GM12878 (cell line): Measurements from ENCODE around the gene CPEB3. TPM values are rescaled to one million over a fixed set of nuclear protein-coding genes. Genes with fewer than 3 reads are reported as not detected.

Source experiments
- ATAC-seq: fragments of 200-7000 bp; cut with Tn5 transposase; 3 replicates; pipeline ENCODE4 v1.9.1; 2020; ENCODE audit warnings: mild to moderate bottlenecking, moderate library complexity
- BruUV-seq: library from RNA; stranded (reverse); fragments of 400-500 nt; replicated peaks from 2 replicates; lab custom pipeline; 2021; lab: Mats Ljungman, UMichigan
- CTCF ChIA-PET: fragments of 300-600 bp; sonication (Branson Sonifier 250); formaldehyde crosslinking; extraction: SDS; loops from one replicate; lab custom pipeline; 2021; ENCODE audit warnings: inconsistent platforms; lab: Yijun Ruan, JAX
- POLR2A ChIA-PET: fragments of 350-600 bp; formaldehyde crosslinking; extraction: SDS; loops from one replicate; lab custom pipeline; 2021; ENCODE audit warnings: inconsistent platforms; lab: Charles Lee
- RAD21 ChIA-PET: fragments of 300-600 bp; sonication (Branson Sonifier 250); formaldehyde crosslinking; loops from one replicate; lab custom pipeline; 2023; ENCODE audit warnings: antibody characterized with exemption; ENCODE audit not compliant: unreplicated experiment; lab: Charles Lee
- SMC1A ChIA-PET: fragments of 300-600 bp; sonication (Branson Sonifier 250); formaldehyde crosslinking; loops from one replicate; lab custom pipeline; 2023; ENCODE audit not compliant: unreplicated experiment, uncharacterized antibody; lab: Charles Lee
- DNase-seq: peaks from one replicate; pipeline ENCODE4 v3.0.0-alpha.2; 2011; ENCODE audit warnings: low read depth, low spot score
- FAIRE-seq: peaks from 3 replicates; lab custom pipeline; 2011; peaks lifted over from hg19 to GRCh38; lab: Jason Lieb, UNC
- H2AFZ ChIP-seq: 2 replicates; pipeline ENCODE4 v1.6.0; 2011; ENCODE audit warnings: low read depth, low read length, control low read depth; ENCODE audit not compliant: control insufficient read depth
- H3K27ac ChIP-seq: 2 replicates; pipeline ENCODE4 v1.5.1; 2011; ENCODE audit warnings: control low read depth; ENCODE audit not compliant: control insufficient read depth, insufficient read depth
- H3K27me3 ChIP-seq, 2 experiments: replicated peaks in 1 of 2; 2 replicates each; pipeline versions ENCODE4 v1.6.0 to v1.6.1; 2011; ENCODE audit warnings: low read length in 1 of 2; ENCODE audit not compliant: control insufficient read depth in 2 of 2, insufficient read depth in 2 of 2
- H3K36me3 ChIP-seq, 2 experiments: 2 replicates each; pipeline ENCODE4 v1.5.1; 2011; ENCODE audit warnings: low read length in 1 of 2; ENCODE audit not compliant: control insufficient read depth in 2 of 2, insufficient read depth in 2 of 2
- H3K4me1 ChIP-seq: 2 replicates; pipeline ENCODE4 v1.6.1; 2011; ENCODE audit warnings: mild to moderate bottlenecking, low read length, moderate library complexity, mixed read lengths; ENCODE audit not compliant: control insufficient read depth, insufficient read depth
- H3K4me2 ChIP-seq: 2 replicates; pipeline ENCODE4 v1.6.0; 2011; ENCODE audit warnings: control low read depth; ENCODE audit not compliant: control insufficient read depth, insufficient read depth
- H3K4me3 ChIP-seq: fragments of 200-600 bp; sonication (generic); 2 replicates; pipeline ENCODE4 v1.5.1; 2016
- H3K79me2 ChIP-seq: 2 replicates; pipeline ENCODE4 v1.6.0; 2011; ENCODE audit warnings: low read length; ENCODE audit not compliant: control insufficient read depth, insufficient read depth
- H3K9ac ChIP-seq: 2 replicates; pipeline ENCODE4 v1.8.0; 2011; ENCODE audit warnings: low read length, control low read depth, mixed read lengths; ENCODE audit not compliant: control insufficient read depth, insufficient read depth
- H3K9me3 ChIP-seq: replicated peaks from 3 replicates; pipeline ENCODE4 v1.5.1; 2011; ENCODE audit warnings: mild to moderate bottlenecking, low read length; ENCODE audit not compliant: control insufficient read depth, insufficient read depth
- H4K20me1 ChIP-seq: 2 replicates; pipeline ENCODE4 v1.6.0; 2011; ENCODE audit not compliant: control insufficient read depth, insufficient read depth
- CREB1 ChIP-seq: IDR thresholded peaks from 2 replicates; pipeline ENCODE4 v1.6.1; 2012; ENCODE audit warnings: low read depth, mild to moderate bottlenecking, inconsistent platforms
- DPF2 ChIP-seq: fragments of 450-650 bp; IDR thresholded peaks from 2 replicates; pipeline ENCODE4 v1.6.1; 2017; ENCODE audit warnings: mild to moderate bottlenecking
- FOXM1 ChIP-seq: IDR thresholded peaks from 2 replicates; pipeline ENCODE4 v1.6.1; 2012; ENCODE audit warnings: low read depth, mild to moderate bottlenecking, inconsistent platforms, low read length, moderate library complexity
- GABPA ChIP-seq: IDR thresholded peaks from 2 replicates; pipeline ENCODE4 v1.6.1; 2014; ENCODE audit warnings: antibody characterized with exemption, low read depth, mild to moderate bottlenecking, inconsistent platforms
- HDAC2 ChIP-seq: fragments of 200-600 bp; sonication (generic); IDR thresholded peaks from 2 replicates; pipeline ENCODE4 v1.6.1; 2017
- KLF5 ChIP-seq: fragments of 450-650 bp; IDR thresholded peaks from 2 replicates; pipeline ENCODE4 v1.6.1; 2014; ENCODE audit warnings: mild to moderate bottlenecking; ENCODE audit not compliant: partially characterized antibody
- MEF2A ChIP-seq: IDR thresholded peaks from 2 replicates; pipeline ENCODE4 v1.6.1; 2011; ENCODE audit warnings: low read depth, mild to moderate bottlenecking, low read length, moderate library complexity; ENCODE audit not compliant: insufficient read depth
- MEF2B ChIP-seq: fragments of 450-650 bp; IDR thresholded peaks from 2 replicates; pipeline ENCODE4 v1.6.1; 2018; ENCODE audit warnings: mild to moderate bottlenecking, moderate library complexity; ENCODE audit not compliant: partially characterized antibody, poor library complexity, severe bottlenecking
- MTA3 ChIP-seq: IDR thresholded peaks from 2 replicates; pipeline ENCODE4 v1.6.1; 2012; ENCODE audit warnings: low read length, inconsistent platforms, borderline replicate concordance
- MYC ChIP-seq: IDR thresholded peaks from 2 replicates; pipeline ENCODE4 v1.6.1; 2011; ENCODE audit warnings: mild to moderate bottlenecking, low read length, moderate library complexity, inconsistent platforms; ENCODE audit not compliant: insufficient read depth, insufficient replicate concordance, insufficient read length, severe bottlenecking
- POLR2AphosphoS2 ChIP-seq: IDR thresholded peaks from 2 replicates; pipeline ENCODE4 v1.6.1; 2011; ENCODE audit warnings: low read depth, mild to moderate bottlenecking, low read length, improper control_type of control experiment, moderate library complexity
- SPI1 ChIP-seq: IDR thresholded peaks from 2 replicates; pipeline ENCODE4 v1.6.1; 2011; ENCODE audit warnings: low read depth, mild to moderate bottlenecking, low read length, moderate library complexity, borderline replicate concordance; ENCODE audit not compliant: insufficient read depth
- ZNF217 ChIP-seq: fragments of 450-650 bp; IDR thresholded peaks from 2 replicates; pipeline ENCODE4 v1.6.1; 2017; ENCODE audit warnings: antibody characterized with exemption, mild to moderate bottlenecking
- WGBS: methylation state at CpG from one replicate; pipeline ENCODE4 v1.1.6; 2016; ENCODE audit warnings: low lambda C conversion rate; ENCODE audit not compliant: insufficient replicate concordance, insufficient coverage; ENCODE audit errors: missing lambda C conversion rate; 5-methylcytosine and 5-hydroxymethylcytosine counted together
- in situ Hi-C: fragments of 300-500 bp; cut with MboI; formaldehyde crosslinking; loops from 9 replicates; pipeline ENCODE4 v1.14.3; 2018; ENCODE audit warnings: mixed read lengths
- intact Hi-C: fragments of 100-400 bp; cut with micrococcal nuclease; formaldehyde crosslinking; loops from one replicate; pipeline ENCODE4 v1.14.2; 2022; ENCODE audit not compliant: unreplicated experiment
- polyA plus RNA-seq, 11 experiments: library from polyadenylated mRNA; depleted of rRNA in 4 of 11; unstranded in 6 of 11; stranded (reverse) in 5 of 11; fragments of >200 nt; fragmentation: Nextera tagmentation in 4 of 11; fragmentation: Illumina TruSeq in 1 of 11; extraction: Ambion mirVana in 4 of 11; extraction: Trizol in 1 of 11; gene quantifications; 1 replicate in 1 of 11; 2 replicates in 10 of 11; pipeline versions ENCODE4 v1.2.1 to v1.2.3, GENCODE V29; 2011 to 2016; ENCODE audit warnings: inconsistent platforms in 2 of 11, missing spikeins in 2 of 11, low read depth in 1 of 11
- total RNA-seq, 4 experiments: library from RNA; depleted of rRNA in 3 of 4; stranded (reverse); fragments of >200 nt in 3 of 4; fragmentation: Illumina TruSeq in 1 of 4; extraction: Trizol in 1 of 4; gene quantifications; 2 replicates each; pipeline versions ENCODE4 v1.2.1 to v1.2.3, GENCODE V29; 2013 to 2021
- TF ChIP-seq, protein P1 (sequence below): IDR thresholded peaks from 2 replicates; pipeline ENCODE4 v1.6.1; 2012; ENCODE audit warnings: low read depth, low read length, improper control_type of control experiment
- TF ChIP-seq, protein P2 (sequence below): IDR thresholded peaks from 2 replicates; pipeline ENCODE4 v1.6.1; 2012; ENCODE audit warnings: low read length, inconsistent platforms
- TF ChIP-seq, protein P3 (sequence below): IDR thresholded peaks from 2 replicates; pipeline ENCODE4 v1.6.1; 2011; ENCODE audit warnings: low read depth, low read length, improper control_type of control experiment, borderline replicate concordance
- TF ChIP-seq, protein P4 (sequence below): fragments of 450-650 bp; IDR thresholded peaks from 2 replicates; pipeline ENCODE4 v1.6.1; 2016; ENCODE audit warnings: mild to moderate bottlenecking, moderate library complexity, borderline replicate concordance

Gene CPEB3
- total and polyA plus RNA-seq, 10 of the 15 experiments (the other 5 are each of a cell fraction or from before 2014, with no cell fraction given): 0.50 to 2.3 (median 1.2) TPM

DNA sequence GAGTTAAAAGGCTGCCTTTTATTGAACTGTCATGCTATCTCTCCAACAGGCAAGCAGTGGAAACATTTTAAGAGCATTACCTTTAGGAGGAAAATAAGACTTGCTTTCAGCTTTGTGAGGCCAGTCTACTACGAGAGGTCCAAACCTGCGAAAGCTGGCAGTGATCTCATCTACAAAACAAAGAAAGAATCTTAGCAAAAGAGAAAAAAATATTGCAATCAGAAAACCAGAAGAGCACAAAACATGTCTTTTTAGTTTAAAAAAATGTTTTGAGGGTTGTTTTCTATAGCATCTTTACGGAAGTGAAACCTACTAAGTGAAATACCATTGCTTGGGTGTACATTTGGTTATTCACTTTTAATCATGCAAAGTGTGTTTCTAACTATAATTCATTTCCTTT lies 147.9 kb downstream of the CPEB3 start:
- 0% methylated on average over 3 of the region's 3 CpGs for WGBS
- in situ Hi-C loops (no loop called here), intact Hi-C loops (loop anchor here (1.0 to 2.0 kb wide), 4 partner anchors 41 to 148 kb away; partner anchors contain the start of genes CPEB3 and MARCHF5)
- SMC1A ChIA-PET: interaction anchor here (0.5 to 1.9 kb wide), 4 partner anchors 10 to 103 kb away, joined by 3 to 16 read pairs (median 4); no protein-coding TSS in a partner anchor
- H3K79me2 ChIP-seq: no peaks in the 10 kb centered on the region
- RAD21 ChIA-PET: interaction anchor here (0.8 to 2.0 kb wide), 3 partner anchors 41 to 169 kb away, joined by 3 to 14 read pairs (median 9); no protein-coding TSS in a partner anchor
- H3K4me2 ChIP-seq: peak overlapping the region; percentile 95
- no TSS peak for BruUV-seq
- peaks cover 15% of the 10 kb centered on the region for H3K4me1 ChIP-seq
- ATAC-seq: peak; percentile 79
- no peak overlapping the region; the same call in 1 of the 2 replicates for H2AFZ ChIP-seq
- peak; percentile 43 for DNase-seq
- no peaks in the 10 kb centered on the region for H3K9me3 ChIP-seq
- H3K9ac ChIP-seq: 0 out of 2 replicates have a peak overlapping the region, but pooled peaks have one; percentile 13
- H3K4me3 ChIP-seq: peak overlapping the region; percentile 39
- CTCF ChIA-PET: interaction anchor here (0.6 kb wide), 1 partner anchor 40 kb away, joined by 3 read pairs; no protein-coding TSS in a partner anchor
- no peaks in the 10 kb centered on the region for H3K27me3 ChIP-seq
- no peaks in the 10 kb centered on the region for H4K20me1 ChIP-seq
- POLR2A ChIA-PET: interaction anchor here (1.6 to 1.8 kb wide), 2 partner anchors 16 to 42 kb away, joined by 4 to 16 read pairs; no protein-coding TSS in a partner anchor
- FAIRE-seq: peak; percentile 91
- peak overlapping the region; percentile 76 for H3K27ac ChIP-seq
- H3K36me3 ChIP-seq: no peaks in the 10 kb centered on the region
- TF ChIP-seq, protein P1, sequence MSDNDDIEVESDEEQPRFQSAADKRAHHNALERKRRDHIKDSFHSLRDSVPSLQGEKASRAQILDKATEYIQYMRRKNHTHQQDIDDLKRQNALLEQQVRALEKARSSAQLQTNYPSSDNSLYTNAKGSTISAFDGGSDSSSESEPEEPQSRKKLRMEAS: no peak
- peak; percentile 17; the same call in 1 of the 2 replicates for TF ChIP-seq FOXM1
- no peak for TF ChIP-seq KLF5
- 0 out of 2 replicates have a peak, but pooled peaks have one; percentile 21 for TF ChIP-seq GABPA
- TF ChIP-seq ZNF217: peak; percentile 43; the same call in 1 of the 2 replicates
- peak; percentile 64 for TF ChIP-seq MEF2B
- TF ChIP-seq, protein P2, sequence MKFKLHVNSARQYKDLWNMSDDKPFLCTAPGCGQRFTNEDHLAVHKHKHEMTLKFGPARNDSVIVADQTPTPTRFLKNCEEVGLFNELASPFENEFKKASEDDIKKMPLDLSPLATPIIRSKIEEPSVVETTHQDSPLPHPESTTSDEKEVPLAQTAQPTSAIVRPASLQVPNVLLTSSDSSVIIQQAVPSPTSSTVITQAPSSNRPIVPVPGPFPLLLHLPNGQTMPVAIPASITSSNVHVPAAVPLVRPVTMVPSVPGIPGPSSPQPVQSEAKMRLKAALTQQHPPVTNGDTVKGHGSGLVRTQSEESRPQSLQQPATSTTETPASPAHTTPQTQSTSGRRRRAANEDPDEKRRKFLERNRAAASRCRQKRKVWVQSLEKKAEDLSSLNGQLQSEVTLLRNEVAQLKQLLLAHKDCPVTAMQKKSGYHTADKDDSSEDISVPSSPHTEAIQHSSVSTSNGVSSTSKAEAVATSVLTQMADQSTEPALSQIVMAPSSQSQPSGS: peak; percentile 79
- TF ChIP-seq DPF2: peak; percentile 45; the same call in 1 of the 2 replicates
- TF ChIP-seq SPI1: peak; percentile 94
- no peak for TF ChIP-seq MEF2A
- TF ChIP-seq POLR2AphosphoS2: no peak
- TF ChIP-seq, protein P3, sequence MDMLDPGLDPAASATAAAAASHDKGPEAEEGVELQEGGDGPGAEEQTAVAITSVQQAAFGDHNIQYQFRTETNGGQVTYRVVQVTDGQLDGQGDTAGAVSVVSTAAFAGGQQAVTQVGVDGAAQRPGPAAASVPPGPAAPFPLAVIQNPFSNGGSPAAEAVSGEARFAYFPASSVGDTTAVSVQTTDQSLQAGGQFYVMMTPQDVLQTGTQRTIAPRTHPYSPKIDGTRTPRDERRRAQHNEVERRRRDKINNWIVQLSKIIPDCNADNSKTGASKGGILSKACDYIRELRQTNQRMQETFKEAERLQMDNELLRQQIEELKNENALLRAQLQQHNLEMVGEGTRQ: no peak
- TF ChIP-seq MTA3: 0 out of 2 replicates have a peak, but pooled peaks have one; percentile 32
- no peak; the same call in 1 of the 2 replicates for TF ChIP-seq CREB1
- TF ChIP-seq MYC: no peak
- TF ChIP-seq, protein P4, sequence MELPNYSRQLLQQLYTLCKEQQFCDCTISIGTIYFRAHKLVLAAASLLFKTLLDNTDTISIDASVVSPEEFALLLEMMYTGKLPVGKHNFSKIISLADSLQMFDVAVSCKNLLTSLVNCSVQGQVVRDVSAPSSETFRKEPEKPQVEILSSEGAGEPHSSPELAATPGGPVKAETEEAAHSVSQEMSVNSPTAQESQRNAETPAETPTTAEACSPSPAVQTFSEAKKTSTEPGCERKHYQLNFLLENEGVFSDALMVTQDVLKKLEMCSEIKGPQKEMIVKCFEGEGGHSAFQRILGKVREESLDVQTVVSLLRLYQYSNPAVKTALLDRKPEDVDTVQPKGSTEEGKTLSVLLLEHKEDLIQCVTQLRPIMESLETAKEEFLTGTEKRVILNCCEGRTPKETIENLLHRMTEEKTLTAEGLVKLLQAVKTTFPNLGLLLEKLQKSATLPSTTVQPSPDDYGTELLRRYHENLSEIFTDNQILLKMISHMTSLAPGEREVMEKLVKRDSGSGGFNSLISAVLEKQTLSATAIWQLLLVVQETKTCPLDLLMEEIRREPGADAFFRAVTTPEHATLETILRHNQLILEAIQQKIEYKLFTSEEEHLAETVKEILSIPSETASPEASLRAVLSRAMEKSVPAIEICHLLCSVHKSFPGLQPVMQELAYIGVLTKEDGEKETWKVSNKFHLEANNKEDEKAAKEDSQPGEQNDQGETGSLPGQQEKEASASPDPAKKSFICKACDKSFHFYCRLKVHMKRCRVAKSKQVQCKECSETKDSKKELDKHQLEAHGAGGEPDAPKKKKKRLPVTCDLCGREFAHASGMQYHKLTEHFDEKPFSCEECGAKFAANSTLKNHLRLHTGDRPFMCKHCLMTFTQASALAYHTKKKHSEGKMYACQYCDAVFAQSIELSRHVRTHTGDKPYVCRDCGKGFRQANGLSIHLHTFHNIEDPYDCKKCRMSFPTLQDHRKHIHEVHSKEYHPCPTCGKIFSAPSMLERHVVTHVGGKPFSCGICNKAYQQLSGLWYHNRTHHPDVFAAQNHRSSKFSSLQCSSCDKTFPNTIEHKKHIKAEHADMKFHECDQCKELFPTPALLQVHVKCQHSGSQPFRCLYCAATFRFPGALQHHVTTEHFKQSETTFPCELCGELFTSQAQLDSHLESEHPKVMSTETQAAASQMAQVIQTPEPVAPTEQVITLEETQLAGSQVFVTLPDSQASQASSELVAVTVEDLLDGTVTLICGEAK: no peak
- no peak for TF ChIP-seq HDAC2
